Muscle of leg (tissue), 11 donors: ENCODE measurements around the gene CLSTN1. TPM values are rescaled to one million over a fixed set of nuclear protein-coding genes. Genes with fewer than 3 reads are reported as not detected.
A peak's percentile ranks its signal among the peaks of the same experiment; 100 is the strongest.
"Not testable (repeated sequence)": the region's sequence is repeated elsewhere in the genome, so short reads cannot be mapped to it uniquely, and the experiment has no call there.

Source experiments
- DNase-seq: peaks from one replicate; pipeline ENCODE4 v3.0.0; 2013
- H3K27ac ChIP-seq: one replicate; pipeline ENCODE4 v1.5.1; 2013; ENCODE audit warnings: mild to moderate bottlenecking, low read length, control low read depth
- H3K27me3 ChIP-seq: one replicate; pipeline ENCODE4 v1.6.1; 2013; ENCODE audit warnings: low read length; ENCODE audit not compliant: control insufficient read depth, insufficient read depth
- H3K36me3 ChIP-seq: one replicate; pipeline ENCODE4 v1.6.1; 2013; ENCODE audit warnings: low read length; ENCODE audit not compliant: control insufficient read depth, insufficient read depth
- H3K4me1 ChIP-seq: one replicate; pipeline ENCODE4 v1.6.1; 2013; ENCODE audit warnings: low read length; ENCODE audit not compliant: control insufficient read depth, insufficient read depth
- H3K4me3 ChIP-seq: one replicate; pipeline ENCODE4 v1.5.1; 2013; ENCODE audit warnings: low read length, control low read depth
- H3K9me3 ChIP-seq: replicated peaks from 2 replicates; pipeline ENCODE4 v1.6.1; 2013; ENCODE audit warnings: low read depth, low read length; ENCODE audit not compliant: control insufficient read depth
- WGBS: methylation state at CpG from one replicate; pipeline ENCODE4 v1.1.5; 2013; ENCODE audit warnings: missing lambda C conversion rate; ENCODE audit not compliant: insufficient coverage; 5-methylcytosine and 5-hydroxymethylcytosine counted together
- polyA plus RNA-seq, 8 donors: library from polyadenylated mRNA; unstranded; fragments of 120-200 nt; gene quantifications; one replicate each; pipeline versions ENCODE4 v1.2.1 to v1.2.3, GENCODE V29; 2013; ENCODE audit warnings: inconsistent platforms in 1 of 8, low replicate concordance in 1 of 8; ENCODE audit not compliant: insufficient read length in 8 of 8, insufficient read depth in 1 of 8
- total RNA-seq: library from RNA; stranded (reverse); fragments of 120-200 nt; gene quantifications from one replicate; pipeline ENCODE4 v1.2.4, GENCODE V29; 2013

The CLSTN1 gene
- total and polyA plus RNA-seq, 9 donors: 39.3 to 102 (median 82.5) TPM

GRCh38 chr1:9717193-9718005 lies 106.4 kb downstream of the CLSTN1 start:
- Histone ChIP-seq H3K27me3 (no peaks in the 10 kb centered on the region), H3K4me3 (peak overlapping the region; percentile 23), H3K9me3 (no peaks in the 10 kb centered on the region), H3K27ac (no peak overlapping the region), H3K4me1 (peaks cover 14% of the 10 kb centered on the region), H3K36me3 (peaks cover 2% of the 10 kb centered on the region)
- peak; percentile 82 for DNase-seq
- 15% methylated on average over 16 of the region's 25 CpGs for WGBS

GRCh38 chr1:9716404-9717192 lies 107.2 kb downstream of the CLSTN1 start:
- Histone ChIP-seq H3K27ac (no peak overlapping the region), H3K36me3 (peaks cover 2% of the 10 kb centered on the region), H3K4me1 (peaks cover 14% of the 10 kb centered on the region), H3K27me3 (no peaks in the 10 kb centered on the region), H3K4me3 (no peak overlapping the region), H3K9me3 (no peaks in the 10 kb centered on the region)
- WGBS: 93% methylated on average over 20 of the region's 29 CpGs
- no peak for DNase-seq

- H3K36me3 ChIP-seq: no peaks in the 10 kb centered on the region
- H3K27me3 ChIP-seq: no peaks in the 10 kb centered on the region
- no peak overlapping the region for H3K27ac ChIP-seq
- no peaks in the 10 kb centered on the region for H3K9me3 ChIP-seq
- peaks cover 14% of the 10 kb centered on the region for H3K4me1 ChIP-seq
- no peak overlapping the region for H3K4me3 ChIP-seq
- DNase-seq: no peak
- 80% methylated on average over 32 of the region's 40 CpGs for WGBS
These were observed 108.1 kb downstream of the CLSTN1 start for GRCh38 chr1:9715536-9716226.

- Histone ChIP-seq H3K27ac (no peak overlapping the region), H3K27me3 (no peaks in the 10 kb centered on the region), H3K9me3 (no peaks in the 10 kb centered on the region), H3K36me3 (no peaks in the 10 kb centered on the region), H3K4me3 (no peak overlapping the region), H3K4me1 (peaks cover 14% of the 10 kb centered on the region)
- 28% methylated on average over 6 of the region's 6 CpGs for WGBS
- no peak for DNase-seq
These were observed 109.5 kb downstream of the CLSTN1 start for GRCh38 chr1:9714257-9714718.

- H3K9me3 ChIP-seq, H3K4me1 ChIP-seq, H3K27ac ChIP-seq, DNase-seq, H3K27me3 ChIP-seq, H3K36me3 ChIP-seq, H3K4me3 ChIP-seq: not testable (repeated sequence)
- WGBS: 88% methylated on average over 5 of the region's 7 CpGs
These were observed 111.0 kb downstream of the CLSTN1 start for GRCh38 chr1:9712767-9713166.

- WGBS: no CpG with 5 or more reads among the region's 9 CpGs
- H3K36me3 ChIP-seq: no peaks in the 10 kb centered on the region
These were observed 112.2 kb downstream of the CLSTN1 start for GRCh38 chr1:9711466-9712020.

GRCh38 chr1:9710037-9710436 lies 113.7 kb downstream of the CLSTN1 start:
- no peaks in the 10 kb centered on the region for H3K36me3 ChIP-seq
- no peak overlapping the region for H3K27ac ChIP-seq
- H3K4me1 ChIP-seq: no peaks in the 10 kb centered on the region
- no peaks in the 10 kb centered on the region for H3K27me3 ChIP-seq
- WGBS: 83% methylated on average over 8 of the region's 8 CpGs
- no peak overlapping the region for H3K4me3 ChIP-seq
- no peak for DNase-seq
- no peaks in the 10 kb centered on the region for H3K9me3 ChIP-seq

More at GRCh38 chr1:9711466-9712020, 112.2 kb downstream of the CLSTN1 start:
- no peaks in the 10 kb centered on the region for H3K4me1 ChIP-seq
- no peak overlapping the region for H3K27ac ChIP-seq
- no peak for DNase-seq
- H3K4me3 ChIP-seq: no peak overlapping the region
- H3K27me3 ChIP-seq: no peaks in the 10 kb centered on the region
- no peaks in the 10 kb centered on the region for H3K9me3 ChIP-seq

- Histone ChIP-seq H3K4me1 (no peaks in the 10 kb centered on the region), H3K27me3 (peaks cover 2% of the 10 kb centered on the region), H3K36me3 (no peaks in the 10 kb centered on the region), H3K9me3 (peaks cover 6% of the 10 kb centered on the region), H3K4me3 (no peak overlapping the region), H3K27ac (no peak overlapping the region)
- DNase-seq: no peak
- WGBS: 100% methylated on average over 2 of the region's 4 CpGs
These were observed 117.6 kb downstream of the CLSTN1 start for GRCh38 chr1:9706178-9706577.

GRCh38 chr1:9705337-9706093 lies 118.2 kb downstream of the CLSTN1 start:
- Histone ChIP-seq H3K36me3 (no peaks in the 10 kb centered on the region), H3K4me3 (no peak overlapping the region), H3K27ac (no peak overlapping the region), H3K9me3 (peaks cover 6% of the 10 kb centered on the region), H3K4me1 (no peaks in the 10 kb centered on the region), H3K27me3 (peaks cover 2% of the 10 kb centered on the region)
- WGBS: no CpG with 5 or more reads among the region's 8 CpGs
- DNase-seq: no peak
